Germinal center (tissue), 1 donor: ENCODE measurements around the gene DAB2.
"Not testable (repeated sequence)": the region's sequence is repeated elsewhere in the genome, so short reads cannot be mapped to it uniquely, and the experiment has no call there.

ENCODE experiments used
- DNase-seq: peaks from one replicate; pipeline ENCODE4 v3.0.0; 2012; ENCODE audit warnings: mixed read lengths, low spot score

Gene DAB2

GRCh38 chr5:39340506-39340905 is 84.3 kb downstream of the DAB2 start:
- no peak for DNase-seq

- no peak for DNase-seq
Observed at GRCh38 chr5:39337252-39337915, 87.4 kb downstream of the DAB2 start.

- not testable (repeated sequence) for DNase-seq
Observed at GRCh38 chr5:39334296-39334695, 90.5 kb downstream of the DAB2 start.

GRCh38 chr5:39333104-39333503 is 91.7 kb downstream of the DAB2 start:
- DNase-seq: no peak

GRCh38 chr5:39331861-39332381 is 92.9 kb downstream of the DAB2 start:
- DNase-seq: no peak

GRCh38 chr5:39328731-39329130 is 96.0 kb downstream of the DAB2 start:
- no peak for DNase-seq

- no peak for DNase-seq
Observed at GRCh38 chr5:39323542-39323941, 101.2 kb downstream of the DAB2 start.
